Stomach (tissue), 9 donors: Measurements from ENCODE around the gene TRPM3. TPM values are rescaled to one million over a fixed set of nuclear protein-coding genes. Genes with fewer than 3 reads are reported as not detected.

ENCODE experiments used
- DNase-seq, 2 donors: peaks; one replicate each; pipeline versions ENCODE4 v3.0.0 to v3.0.0-alpha.2; 2013 to 2019
- H3K27ac ChIP-seq, 5 donors: fragments of 200-600 bp in 4 of 5; sonication (generic) in 4 of 5; one replicate each; pipeline ENCODE4 v1.5.1; 2013 to 2019; ENCODE audit warnings: mild to moderate bottlenecking in 1 of 5, moderate library complexity in 1 of 5
- H3K27me3 ChIP-seq, 3 donors: fragments of 200-600 bp; sonication (generic); one replicate each; pipeline ENCODE4 v1.5.1; 2017 to 2019; ENCODE audit warnings: mixed run types in 1 of 3
- H3K36me3 ChIP-seq, 4 donors: fragments of 200-600 bp; sonication (generic); 1 replicate in 3 of 4; 2 replicates in 1 of 4; pipeline ENCODE4 v1.5.1; 2016 to 2019
- H3K4me1 ChIP-seq, 4 donors: fragments of 200-600 bp; sonication (generic); one replicate each; pipeline ENCODE4 v1.5.1; 2016 to 2019
- H3K4me3 ChIP-seq, 4 donors: fragments of 200-600 bp; sonication (generic) in 3 of 4; one replicate each; pipeline ENCODE4 v1.5.1; 2016 to 2019; ENCODE audit warnings: mild to moderate bottlenecking in 1 of 4
- H3K9me3 ChIP-seq, 4 donors: fragments of 200-600 bp; sonication (generic); one replicate each; pipeline ENCODE4 v1.5.1; 2016 to 2019
- CTCF ChIP-seq, 7 experiments: fragments of 450-650 bp in 4 of 7; fragments of 200-600 bp in 3 of 7; sonication (generic) in 3 of 7; IDR thresholded peaks; one replicate each; pipeline ENCODE4 v1.5.1; 2016 to 2019; ENCODE audit warnings: antibody characterized with exemption in 7 of 7, control low read depth in 2 of 7, mild to moderate bottlenecking in 1 of 7
- EP300 ChIP-seq: sonication (generic); formaldehyde crosslinking; IDR thresholded peaks from one replicate; pipeline ENCODE4 v1.6.1; 2017; ENCODE audit warnings: antibody characterized with exemption
- POLR2A ChIP-seq, 4 donors: fragments of 450-650 bp; IDR thresholded peaks; one replicate each; pipeline ENCODE4 v1.6.1; 2016; ENCODE audit warnings: antibody characterized with exemption in 4 of 4, control low read depth in 2 of 4, mild to moderate bottlenecking in 1 of 4, moderate library complexity in 1 of 4
- POLR2AphosphoS5 ChIP-seq, 3 donors: sonication (generic); formaldehyde crosslinking; IDR thresholded peaks; one replicate each; pipeline ENCODE4 v1.6.1; 2016; ENCODE audit warnings: antibody characterized with exemption in 3 of 3
- WGBS, 5 donors: extraction: QIAGEN DNeasy Blood & Tissue Kit in 3 of 5; methylation state at CpG; one replicate each; pipeline versions ENCODE4 v1.1.5 to v1.1.7; 2013 to 2018; 5-methylcytosine and 5-hydroxymethylcytosine counted together
- intact Hi-C: fragments of 100-400 bp; cut with DNase I; formaldehyde crosslinking; loops from one replicate; pipeline ENCODE4 v1.15.1; 2023; ENCODE audit warnings: low total_unique reads
- polyA plus RNA-seq, 3 donors: library from polyadenylated mRNA; stranded (reverse); fragments of 200-250 nt; gene quantifications; one replicate each; pipeline ENCODE4 v1.2.3, GENCODE V29; 2013
- total RNA-seq, 5 donors: library from RNA; depleted of rRNA; stranded (reverse); fragments of >200 nt; gene quantifications; one replicate each; pipeline versions ENCODE4 v1.1.0 to v1.2.3, GENCODE V29; 2014 to 2016
- donor health status: healthy with polysubstance abuse.
- donor health status: Bipolar disorder and iron deficiency.
- donor health status: healthy.

The TRPM3 gene
- total and polyA plus RNA-seq, 8 donors: 0.03 to 6.2 (median 1.5) TPM

GRCh38 chr9:70868041-70868440, 253.4 kb downstream of the TRPM3 start:
- H3K27me3 ChIP-seq: no peaks in the 10 kb centered on the region
- no peaks in the 10 kb centered on the region for H3K9me3 ChIP-seq
- no peaks in the 10 kb centered on the region for H3K36me3 ChIP-seq
- H3K27ac ChIP-seq: no peak overlapping the region
- H3K4me3 ChIP-seq: peak overlapping the region in 2 of 4 donors; percentile 37 to 51
- intact Hi-C loops: no loop called here
- peaks cover 0 to 12% (median 4%) of the 10 kb centered on the region in 4 donors for H3K4me1 ChIP-seq
- 33 to 63% (median 54%) methylated on average over 1 of the region's 1 CpG for WGBS, 5 donors
- TF ChIP-seq POLR2AphosphoS5 (IDR thresholded peaks at IDR 0.05) (no peak), EP300 (no peak), CTCF (IDR thresholded peaks at IDR 0.05) (no peak), POLR2A (IDR thresholded peaks at IDR 0.05) (no peak)
- DNase-seq: no peak

- H3K27me3 ChIP-seq: no peaks in the 10 kb centered on the region
- intact Hi-C loops: no loop called here
- no peak for DNase-seq
- peaks cover 0 to 12% (median 4%) of the 10 kb centered on the region in 4 donors for H3K4me1 ChIP-seq
- no peak for TF ChIP-seq EP300
- no peak for TF ChIP-seq POLR2AphosphoS5 (IDR thresholded peaks at IDR 0.05)
- TF ChIP-seq POLR2A (IDR thresholded peaks at IDR 0.05): no peak
- no peak for TF ChIP-seq CTCF (IDR thresholded peaks at IDR 0.05)
- WGBS, 5 donors: 61 to 95% (median 88%) methylated on average over 2 of the region's 2 CpGs
- no peaks in the 10 kb centered on the region for H3K9me3 ChIP-seq
- H3K4me3 ChIP-seq: no peak overlapping the region
- H3K27ac ChIP-seq: no peak overlapping the region
- H3K36me3 ChIP-seq: no peaks in the 10 kb centered on the region
These were observed 255.9 kb downstream of the TRPM3 start for GRCh38 chr9:70865471-70865870.

GRCh38 chr9:70861797-70862196, 259.6 kb downstream of the TRPM3 start:
- Histone ChIP-seq H3K4me3 (no peak overlapping the region), H3K27me3 (no peaks in the 10 kb centered on the region), H3K27ac (no peak overlapping the region), H3K36me3 (no peaks in the 10 kb centered on the region), H3K9me3 (no peaks in the 10 kb centered on the region), H3K4me1 (no peaks in the 10 kb centered on the region)
- TF ChIP-seq CTCF (IDR thresholded peaks at IDR 0.05): no peak
- TF ChIP-seq EP300: no peak
- TF ChIP-seq POLR2A (IDR thresholded peaks at IDR 0.05): no peak
- no peak for TF ChIP-seq POLR2AphosphoS5 (IDR thresholded peaks at IDR 0.05)
- DNase-seq: no peak
- WGBS, 5 donors: 62 to 78% (median 71%) methylated on average over 4 of the region's 4 CpGs
- intact Hi-C loops: no loop called here

GRCh38 chr9:70861376-70861775, 260.0 kb downstream of the TRPM3 start:
- DNase-seq: no peak
- Histone ChIP-seq H3K9me3 (no peaks in the 10 kb centered on the region), H3K27ac (no peak overlapping the region), H3K27me3 (no peaks in the 10 kb centered on the region), H3K36me3 (no peaks in the 10 kb centered on the region), H3K4me3 (no peak overlapping the region), H3K4me1 (no peaks in the 10 kb centered on the region)
- intact Hi-C loops: no loop called here
- 71 to 83% (median 75%) methylated on average over 3 of the region's 3 CpGs for WGBS, 5 donors
- TF ChIP-seq POLR2A (IDR thresholded peaks at IDR 0.05): no peak
- TF ChIP-seq POLR2AphosphoS5 (IDR thresholded peaks at IDR 0.05): no peak
- no peak for TF ChIP-seq EP300
- TF ChIP-seq CTCF (IDR thresholded peaks at IDR 0.05): no peak
